HG02798 (cell line): ENCODE results near the gene DTX1.
A peak's percentile ranks its signal among the peaks of the same experiment; 100 is the strongest.
"Not testable (repeated sequence)": the region's sequence is repeated elsewhere in the genome, so short reads cannot be mapped to it uniquely, and the experiment has no call there.

Experiments
- ATAC-seq: cut with Tn5 transposase; IDR thresholded peaks from one replicate; pipeline ENCODE4 v1.9.1; 2021; ENCODE audit warnings: mild to moderate bottlenecking; ENCODE audit not compliant: unreplicated experiment, poor library complexity

Gene DTX1

DNA sequence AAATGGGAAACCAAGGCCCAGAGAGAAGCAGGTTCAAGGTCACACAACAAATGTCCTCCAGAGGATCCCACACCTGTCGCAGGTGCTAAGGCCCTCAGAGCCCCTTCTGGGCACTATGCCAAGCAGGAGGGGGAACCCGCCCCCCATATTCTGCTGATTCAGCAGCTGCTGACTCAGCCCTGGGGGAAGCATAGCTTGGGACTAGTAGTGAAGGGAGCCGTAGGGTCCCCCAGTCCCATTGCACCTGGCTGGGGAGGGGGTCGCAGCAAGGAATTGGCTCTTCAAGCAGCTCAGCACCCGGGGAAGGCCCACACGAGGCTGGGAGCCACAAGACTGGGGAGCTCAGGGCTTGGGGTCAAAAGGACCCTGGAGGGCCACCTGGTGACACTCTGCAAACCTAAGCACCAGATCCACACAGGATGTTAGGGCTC, 78.0 kb downstream of the DTX1 start:
- ATAC-seq: no peak

DNA sequence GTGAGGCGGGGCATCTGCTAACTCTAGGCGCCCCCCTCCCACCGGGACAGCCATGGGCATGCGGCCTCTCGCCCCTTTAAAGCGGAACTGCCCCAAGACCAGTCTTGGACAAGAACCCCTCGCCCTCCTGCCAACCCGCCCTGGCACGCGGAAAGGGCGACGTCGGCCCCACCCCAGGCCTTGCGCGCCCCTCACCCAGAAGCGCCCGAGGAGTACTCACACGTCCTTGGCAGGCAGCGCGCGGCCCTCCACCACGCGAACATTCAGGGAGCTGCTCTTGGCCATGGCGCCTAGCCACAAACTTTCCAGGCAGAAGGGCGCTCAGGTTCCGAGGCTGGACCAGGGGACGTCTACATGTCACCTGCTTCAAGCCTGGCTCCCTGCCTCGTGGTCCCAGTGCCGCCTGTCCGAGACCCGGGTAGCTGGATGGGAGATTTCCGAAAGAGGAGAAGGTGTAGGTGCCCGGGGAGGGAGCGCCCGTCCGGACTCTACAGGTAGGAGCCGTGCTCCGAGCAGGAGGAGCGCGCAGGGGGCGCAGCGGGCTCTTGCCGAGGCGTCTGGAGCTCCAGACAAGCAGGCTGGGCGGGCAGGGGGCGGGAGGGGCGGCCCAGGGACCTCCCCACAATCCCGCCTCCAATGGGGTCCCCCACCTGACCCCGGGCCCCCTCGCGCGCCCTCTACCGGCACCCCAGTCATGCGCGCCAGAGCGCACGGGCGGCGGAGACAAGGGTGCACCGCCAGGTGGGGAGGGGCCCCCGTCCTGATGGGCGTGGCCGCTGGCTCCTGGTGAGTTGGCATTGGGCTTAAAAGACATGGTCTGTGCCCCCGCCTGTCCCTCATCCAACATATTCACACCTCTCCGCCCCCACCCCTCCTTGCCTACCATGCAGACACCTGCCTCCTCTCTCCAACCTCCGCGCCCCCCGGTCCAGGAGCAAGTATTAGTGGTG, 78.9 kb downstream of the DTX1 start, which contains the start of gene RASAL1:
Gene RASAL1, minus strand, starts transcription at position 584 of the 950 bp plus-strand sequence. Its CDS starts 299 bp downstream, at position 285.
- peak; percentile 52 for ATAC-seq

DNA sequence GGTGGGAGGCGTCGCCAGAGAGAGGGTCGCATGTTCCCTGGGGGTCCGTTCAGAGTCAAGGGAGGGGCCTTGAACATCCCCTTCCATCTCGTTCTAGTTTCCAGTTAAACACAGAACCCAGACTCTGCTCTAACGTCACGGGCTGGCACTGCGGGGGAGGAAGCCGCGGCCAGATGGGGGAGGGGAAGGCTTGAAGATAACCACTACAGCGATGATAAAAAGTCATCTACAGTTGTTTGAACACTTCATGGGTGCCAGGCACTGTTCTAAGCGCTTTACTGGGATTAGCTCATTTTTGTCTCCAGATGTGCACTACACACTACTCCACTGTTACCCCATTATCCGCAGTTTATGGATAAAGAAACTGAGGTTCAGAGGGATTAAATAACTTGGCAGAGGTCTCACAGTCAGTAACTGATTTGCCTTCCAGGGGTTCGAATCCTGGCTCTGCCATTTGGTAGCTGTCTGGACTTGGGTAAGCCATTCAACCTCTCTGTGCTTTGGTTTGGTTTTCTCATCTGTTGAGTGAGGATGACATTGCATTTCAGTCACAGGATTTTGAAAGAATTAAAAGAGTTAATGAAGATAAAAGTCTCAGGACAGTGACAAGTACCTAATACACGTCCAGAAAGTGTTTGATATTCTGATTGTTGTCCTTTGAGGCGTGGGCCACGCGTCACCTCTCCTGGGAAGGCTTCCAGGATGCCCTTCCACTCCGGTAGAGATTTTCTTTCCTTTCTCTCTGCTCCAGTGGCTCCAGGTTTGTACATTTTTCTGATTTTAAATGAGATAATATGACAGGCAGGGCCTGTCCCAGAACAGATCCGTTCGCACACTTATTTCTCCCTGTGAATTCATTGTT, 79.8 kb downstream of the DTX1 start:
- no peak for ATAC-seq

DNA sequence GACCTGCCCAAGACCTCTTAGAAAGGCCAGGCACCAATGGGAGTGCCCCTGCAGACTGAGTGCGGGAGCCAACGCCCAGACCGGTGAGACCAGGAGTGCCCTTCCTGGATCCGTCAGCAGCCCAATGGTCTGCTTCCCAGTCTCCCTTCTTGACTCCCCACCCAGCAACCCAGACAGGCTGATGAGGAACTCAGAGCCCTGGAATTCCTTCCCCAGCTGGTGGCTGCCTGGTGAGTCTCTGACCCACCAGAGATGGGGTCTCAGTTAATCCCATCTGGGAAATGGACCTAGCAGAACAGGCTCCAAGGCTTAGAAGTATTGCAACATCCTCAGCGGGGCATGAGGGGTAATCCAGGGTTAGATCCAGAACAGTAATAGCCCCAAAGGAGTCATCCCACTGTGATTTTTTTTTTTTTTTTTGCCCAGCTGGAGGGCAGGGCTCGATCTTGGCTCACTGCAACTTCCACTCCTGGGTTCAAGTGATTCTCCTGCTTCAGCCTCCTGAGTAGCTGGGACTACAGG, 80.5 kb downstream of the DTX1 start:
- no peak for ATAC-seq

DNA sequence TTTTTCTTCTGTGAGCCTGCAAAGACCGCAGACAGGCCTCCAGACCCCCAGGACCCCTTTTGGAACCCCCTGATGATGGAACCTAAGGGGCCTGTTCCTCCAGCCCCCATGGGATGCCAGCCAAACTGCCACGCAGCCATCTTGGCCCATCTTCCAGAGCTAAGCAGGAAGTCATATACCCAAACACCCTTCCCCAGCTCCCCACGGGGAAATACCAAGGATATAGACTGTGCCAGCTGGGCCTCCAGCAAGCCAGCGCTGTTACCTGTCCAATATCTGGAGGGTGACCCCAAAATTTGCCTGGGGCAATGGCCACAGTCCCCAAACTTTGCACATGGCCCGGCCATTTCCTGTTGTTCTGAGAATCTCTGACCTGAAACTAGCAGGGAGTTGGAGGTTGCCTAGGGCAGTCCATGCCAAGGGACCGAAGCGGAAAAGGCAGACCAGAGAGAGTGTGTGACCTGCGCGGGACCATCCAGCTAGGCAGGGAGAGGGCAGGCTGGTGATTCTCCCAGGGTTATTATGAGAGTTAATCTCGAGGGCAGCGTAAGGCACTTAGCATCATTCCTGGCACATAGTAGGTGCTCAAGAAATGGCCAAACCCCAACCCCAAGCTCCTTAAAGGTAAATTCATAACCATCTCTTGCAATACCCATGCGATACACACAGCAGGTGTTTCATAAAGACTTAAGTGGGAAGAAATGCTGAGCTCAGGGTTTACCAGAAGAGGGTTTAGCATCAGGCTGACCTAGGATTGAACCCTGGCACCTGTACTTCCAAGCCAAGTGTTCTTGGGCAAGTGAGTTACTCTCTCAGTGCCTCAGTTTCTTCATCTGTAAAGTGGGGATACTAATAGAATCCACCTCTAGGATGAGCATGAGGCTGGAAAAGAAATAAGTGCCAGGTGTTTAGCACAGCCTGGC, 81.6 kb downstream of the DTX1 start:
- ATAC-seq: no peak

DNA sequence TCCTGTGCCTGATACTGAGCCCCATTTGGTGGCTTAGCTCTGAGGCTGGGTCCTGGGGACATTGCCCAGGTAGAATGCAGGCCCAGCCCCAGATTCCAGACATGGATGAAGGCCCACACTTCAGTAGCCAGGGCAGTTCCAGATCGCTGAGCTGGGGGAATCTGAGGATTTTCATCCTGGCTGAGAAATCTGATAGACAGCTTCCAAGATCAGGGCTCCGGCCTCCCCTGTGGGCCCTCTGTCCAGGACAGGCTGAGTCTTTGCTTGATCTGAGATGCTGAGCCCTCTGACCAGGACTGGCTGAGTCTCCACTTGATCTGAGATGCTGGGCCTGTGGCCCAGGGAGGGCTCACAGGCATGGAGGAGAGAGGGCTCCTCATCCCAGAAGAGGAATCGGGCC, 82.3 kb downstream of the DTX1 start:
- ATAC-seq: no peak

DNA sequence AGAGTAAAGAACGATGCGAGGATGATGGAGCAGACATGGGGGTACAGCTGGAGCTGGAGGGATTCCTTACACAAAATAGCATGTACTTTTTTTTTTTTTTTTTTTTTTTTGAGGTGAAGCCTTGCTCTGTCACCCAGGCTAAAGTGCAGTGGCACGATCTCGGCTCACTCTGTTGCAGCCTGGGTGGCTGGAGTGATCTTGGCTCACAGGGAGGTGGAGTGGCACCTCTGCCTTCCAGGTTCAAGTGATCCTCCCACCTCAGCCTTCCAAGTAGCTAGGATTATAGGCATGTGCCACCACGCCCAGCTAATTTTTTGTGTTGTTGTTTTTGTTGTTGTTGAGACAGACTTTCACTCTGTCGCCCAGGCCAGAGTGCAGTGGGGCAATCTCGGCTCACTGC, 84.2 kb downstream of the DTX1 start:
- no peak for ATAC-seq

DNA sequence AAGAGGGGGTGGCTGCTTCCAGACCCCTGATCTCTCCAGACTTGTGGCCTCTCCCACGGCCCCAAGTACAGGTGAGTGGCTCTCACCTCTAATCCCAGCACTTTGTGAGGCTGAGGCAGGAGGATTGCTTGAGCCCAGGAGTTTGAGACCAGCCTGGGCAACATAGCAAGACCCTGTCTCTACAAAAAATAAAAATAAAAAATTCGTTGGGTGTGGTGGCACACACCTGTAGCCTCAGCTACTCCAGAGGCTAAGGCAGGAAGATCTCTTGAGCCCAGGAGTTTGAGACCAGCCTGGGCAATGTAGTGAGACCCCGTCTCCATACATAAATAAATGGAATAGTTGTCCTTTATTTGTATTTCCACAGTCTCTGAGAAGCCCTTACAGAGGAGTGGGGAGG, 85.2 kb downstream of the DTX1 start:
- not testable (repeated sequence) for ATAC-seq

DNA sequence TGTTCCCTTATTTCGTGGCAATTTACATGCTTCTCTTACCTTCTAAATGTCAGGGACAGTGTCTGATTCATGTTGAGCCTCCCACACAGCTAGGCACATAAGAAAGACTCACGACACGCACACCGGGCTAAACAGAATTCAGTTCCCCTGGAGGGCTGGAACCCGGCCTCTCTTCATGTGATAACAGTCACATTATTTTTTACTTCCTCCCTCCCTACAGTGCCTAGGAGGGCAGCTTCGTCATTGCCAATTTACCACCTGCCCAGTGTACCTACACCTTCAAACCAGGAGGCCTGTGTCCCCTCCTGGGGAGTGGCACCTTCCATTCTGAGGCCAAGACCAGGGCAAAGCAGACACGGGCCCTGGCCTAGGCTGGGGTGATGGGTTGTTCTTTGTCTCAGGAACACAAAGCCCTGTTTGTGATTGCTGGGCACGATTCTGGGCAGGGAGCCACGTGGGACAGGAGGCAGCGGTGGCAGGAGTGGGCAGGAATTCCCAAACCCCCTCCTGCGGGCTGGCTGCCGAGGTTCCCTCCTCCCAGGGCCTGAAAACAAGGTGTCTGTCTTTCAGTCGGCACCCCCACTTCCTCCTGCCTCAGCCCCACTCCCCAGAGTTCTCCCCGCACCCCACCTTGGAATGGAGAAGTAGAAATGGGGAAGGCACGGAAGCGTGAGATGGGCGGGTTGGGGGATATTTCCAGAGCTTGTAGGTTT, 85.8 kb downstream of the DTX1 start:
- ATAC-seq: no peak

DNA sequence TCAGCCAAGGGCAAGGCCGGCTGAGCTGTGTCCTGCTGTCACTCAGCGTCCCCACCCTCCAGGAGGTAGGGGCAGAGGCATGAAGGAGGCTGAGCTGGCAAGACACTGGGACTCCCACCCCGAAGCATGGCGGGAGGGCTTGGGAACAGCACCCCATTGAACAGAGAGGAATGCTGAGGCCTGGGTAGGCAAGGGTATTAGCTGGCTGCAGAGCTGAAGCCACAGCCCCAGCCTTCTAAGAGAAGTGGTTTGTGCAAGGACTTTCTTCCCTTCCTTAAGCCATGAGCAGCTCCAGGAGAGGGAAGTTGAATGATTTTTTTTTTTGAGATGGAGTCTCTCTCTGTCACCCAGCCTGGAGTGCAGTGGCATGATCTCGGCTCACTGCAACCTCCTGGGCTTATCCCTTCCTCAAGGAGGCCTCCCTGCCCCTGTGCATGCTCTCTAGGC, 86.4 kb downstream of the DTX1 start:
- no peak for ATAC-seq

DNA sequence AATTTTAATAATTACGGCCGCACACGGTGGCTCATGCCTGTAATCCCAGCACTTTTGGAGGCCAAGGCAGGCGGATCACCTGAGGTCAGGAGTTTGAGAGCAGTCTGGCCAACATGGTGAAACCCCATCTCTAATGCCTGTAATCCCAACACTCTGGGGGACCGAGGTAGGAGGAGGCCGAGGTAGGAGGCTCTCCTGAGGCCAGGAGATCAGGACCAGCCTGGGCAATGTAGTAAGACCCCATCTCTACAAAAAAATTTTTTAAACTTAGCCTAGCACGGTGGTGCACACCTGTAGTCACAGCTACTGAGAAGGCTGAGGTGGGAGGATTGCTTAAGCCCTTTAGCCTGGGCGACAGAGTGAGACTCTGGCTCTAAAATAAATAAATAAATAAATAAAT, 87.4 kb downstream of the DTX1 start:
- no peak for ATAC-seq

DNA sequence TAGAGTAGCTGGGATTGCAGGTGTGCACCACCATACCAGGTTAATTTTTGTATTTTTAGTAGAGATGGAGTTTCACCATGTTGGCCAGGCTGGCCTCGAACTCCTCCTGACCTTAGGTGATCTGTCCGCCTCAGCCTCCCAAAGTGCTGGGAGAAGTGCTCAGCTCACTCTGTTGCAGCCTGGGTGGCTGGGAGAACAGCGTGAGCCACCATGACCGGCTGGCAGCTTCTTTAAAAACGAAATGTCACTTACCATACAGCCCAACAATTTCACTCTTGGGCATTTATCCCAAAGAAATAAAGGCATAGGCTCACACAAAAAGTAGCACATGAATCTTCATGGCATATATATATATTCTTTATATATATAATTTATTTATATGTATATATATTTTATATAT, 88.3 kb downstream of the DTX1 start:
- ATAC-seq: no peak

DNA sequence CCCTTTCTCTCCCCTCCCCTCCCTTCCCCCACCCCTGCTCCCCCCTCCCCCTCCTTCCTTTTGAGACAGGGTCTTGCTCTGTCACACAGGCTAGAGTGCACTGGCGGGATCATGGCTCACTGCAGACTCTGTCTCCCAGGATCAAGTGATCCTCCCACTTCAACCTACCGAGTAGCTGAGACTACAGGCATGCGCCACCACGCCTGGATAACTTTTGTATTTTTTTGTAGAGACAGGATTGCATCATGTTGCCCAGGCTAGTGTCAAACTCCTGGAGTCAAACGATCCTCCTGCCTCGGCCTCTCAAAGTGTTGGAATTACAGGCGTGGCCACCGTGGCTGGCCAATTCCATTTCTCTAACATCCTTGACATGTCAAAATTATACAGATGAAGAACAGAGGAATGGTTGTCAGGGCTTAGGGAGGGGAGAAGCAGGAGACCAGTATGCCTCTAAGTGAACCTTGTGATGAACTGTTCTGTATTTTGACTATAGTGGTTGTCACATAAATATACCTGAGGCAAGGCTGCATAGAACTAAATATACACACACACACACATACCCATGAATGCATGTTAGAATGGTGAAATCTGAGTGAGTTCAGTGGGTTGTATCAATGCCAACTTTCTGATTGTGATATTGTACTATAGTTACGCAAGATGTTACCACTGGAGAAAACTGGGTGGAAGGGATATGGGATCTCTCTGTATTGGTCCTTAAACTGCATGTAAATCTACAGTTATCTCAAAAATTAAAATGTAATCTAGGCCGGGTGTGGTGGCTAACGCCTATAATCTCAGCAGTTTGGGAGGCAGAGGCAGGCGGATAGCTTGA, 89.4 kb downstream of the DTX1 start:
- ATAC-seq: no peak

DNA sequence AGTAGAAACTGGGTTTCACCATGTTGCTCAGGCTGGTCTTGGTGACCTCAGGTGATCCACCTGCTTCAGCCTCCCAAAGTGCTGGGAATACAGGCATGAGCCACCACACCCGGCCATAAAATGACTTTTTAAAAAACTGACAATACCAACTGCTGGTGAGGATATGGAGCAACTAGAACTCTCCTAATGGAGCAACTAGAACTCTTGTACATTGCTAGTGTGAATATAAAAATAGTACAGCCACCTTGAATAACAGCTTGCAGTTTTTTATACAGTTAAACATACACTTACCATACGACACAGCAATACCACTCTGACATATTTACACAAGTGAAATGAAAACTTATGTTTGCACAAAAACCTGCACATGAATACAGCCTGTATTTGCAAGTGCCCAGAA, 90.5 kb downstream of the DTX1 start:
- no peak for ATAC-seq
